GM12872 (cell line): ENCODE measurements around the gene EML4.

Source experiments
- TF ChIP-seq, protein P1 (sequence below): IDR thresholded peaks from 3 replicates; pipeline ENCODE4 v1.5.1; 2011; ENCODE audit warnings: low read depth, mild to moderate bottlenecking, low read length, moderate library complexity; ENCODE audit not compliant: insufficient read depth

The EML4 gene

DNA sequence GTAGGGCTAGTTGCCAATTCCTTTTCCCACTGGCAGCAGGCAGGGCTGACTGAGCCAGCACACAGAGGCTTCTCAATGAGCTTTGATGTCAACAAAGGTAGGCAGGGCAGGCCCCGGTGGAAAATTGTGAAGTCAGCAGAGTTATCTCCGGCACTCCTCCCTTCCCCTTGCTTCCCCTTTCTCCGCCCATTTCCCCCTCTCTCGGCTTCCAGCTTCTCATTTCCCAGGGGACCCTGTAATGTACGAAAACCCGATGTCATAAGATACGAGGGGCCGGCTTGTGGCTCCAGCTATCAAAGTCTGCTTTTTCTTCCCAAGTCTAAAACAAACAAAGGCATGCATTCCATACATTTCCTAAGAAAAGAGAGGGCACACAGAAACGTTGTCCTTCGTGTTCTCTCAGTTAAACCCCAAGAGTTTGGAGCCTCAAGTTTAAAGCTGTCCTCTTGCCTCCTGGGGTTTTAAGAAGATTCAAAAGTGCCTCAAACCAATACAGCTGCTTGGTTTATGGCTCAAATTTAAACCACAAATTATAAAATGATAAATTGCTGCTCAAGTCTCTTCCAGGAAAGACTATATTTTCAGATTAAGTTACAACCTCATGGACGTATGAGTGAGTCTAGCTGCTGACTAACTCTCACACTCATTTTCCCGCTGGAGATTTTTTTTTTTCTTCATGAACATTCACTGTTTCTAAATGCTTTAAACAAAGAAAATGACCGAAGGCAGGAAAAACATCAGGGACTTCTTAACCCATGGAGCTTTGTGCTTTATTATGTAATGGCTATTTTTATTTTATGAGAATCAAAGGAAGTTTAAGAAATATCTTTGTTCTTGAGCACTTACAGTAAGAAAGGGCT, 27.2 kb upstream of the EML4 start:
- TF ChIP-seq, protein P1, sequence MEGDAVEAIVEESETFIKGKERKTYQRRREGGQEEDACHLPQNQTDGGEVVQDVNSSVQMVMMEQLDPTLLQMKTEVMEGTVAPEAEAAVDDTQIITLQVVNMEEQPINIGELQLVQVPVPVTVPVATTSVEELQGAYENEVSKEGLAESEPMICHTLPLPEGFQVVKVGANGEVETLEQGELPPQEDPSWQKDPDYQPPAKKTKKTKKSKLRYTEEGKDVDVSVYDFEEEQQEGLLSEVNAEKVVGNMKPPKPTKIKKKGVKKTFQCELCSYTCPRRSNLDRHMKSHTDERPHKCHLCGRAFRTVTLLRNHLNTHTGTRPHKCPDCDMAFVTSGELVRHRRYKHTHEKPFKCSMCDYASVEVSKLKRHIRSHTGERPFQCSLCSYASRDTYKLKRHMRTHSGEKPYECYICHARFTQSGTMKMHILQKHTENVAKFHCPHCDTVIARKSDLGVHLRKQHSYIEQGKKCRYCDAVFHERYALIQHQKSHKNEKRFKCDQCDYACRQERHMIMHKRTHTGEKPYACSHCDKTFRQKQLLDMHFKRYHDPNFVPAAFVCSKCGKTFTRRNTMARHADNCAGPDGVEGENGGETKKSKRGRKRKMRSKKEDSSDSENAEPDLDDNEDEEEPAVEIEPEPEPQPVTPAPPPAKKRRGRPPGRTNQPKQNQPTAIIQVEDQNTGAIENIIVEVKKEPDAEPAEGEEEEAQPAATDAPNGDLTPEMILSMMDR, result no peak

DNA sequence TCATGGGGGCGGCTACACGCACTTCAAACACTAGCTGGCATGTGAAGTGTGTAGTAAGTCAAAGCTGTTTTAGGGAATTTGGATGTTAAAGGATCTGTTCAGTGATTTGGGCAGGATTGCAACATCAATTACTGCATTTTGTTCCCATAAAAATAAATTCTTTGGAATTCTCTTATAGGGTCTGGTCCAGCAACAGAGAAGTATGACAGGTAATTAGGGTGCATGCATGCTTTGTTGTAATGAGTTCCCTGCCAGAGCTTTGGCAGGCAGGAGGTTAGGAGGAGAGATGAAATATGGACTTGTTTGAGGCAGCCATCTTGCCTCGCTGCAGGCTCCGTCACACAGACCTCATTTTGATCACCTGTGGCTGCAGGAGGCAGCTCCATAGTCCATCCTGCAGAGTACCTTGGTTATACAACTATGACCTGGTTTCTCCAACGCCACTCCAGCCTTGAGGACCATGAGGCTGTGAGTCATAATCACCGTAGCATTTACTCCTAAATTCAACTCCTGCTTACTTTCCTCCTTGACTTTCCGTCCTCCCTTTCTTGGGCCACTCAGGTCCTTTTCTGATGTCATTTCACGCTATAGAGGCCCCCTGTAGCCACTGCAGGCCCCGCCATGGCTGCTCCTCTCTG, 26.5 kb upstream of the EML4 start:
- TF ChIP-seq, protein P1, result no peak

DNA sequence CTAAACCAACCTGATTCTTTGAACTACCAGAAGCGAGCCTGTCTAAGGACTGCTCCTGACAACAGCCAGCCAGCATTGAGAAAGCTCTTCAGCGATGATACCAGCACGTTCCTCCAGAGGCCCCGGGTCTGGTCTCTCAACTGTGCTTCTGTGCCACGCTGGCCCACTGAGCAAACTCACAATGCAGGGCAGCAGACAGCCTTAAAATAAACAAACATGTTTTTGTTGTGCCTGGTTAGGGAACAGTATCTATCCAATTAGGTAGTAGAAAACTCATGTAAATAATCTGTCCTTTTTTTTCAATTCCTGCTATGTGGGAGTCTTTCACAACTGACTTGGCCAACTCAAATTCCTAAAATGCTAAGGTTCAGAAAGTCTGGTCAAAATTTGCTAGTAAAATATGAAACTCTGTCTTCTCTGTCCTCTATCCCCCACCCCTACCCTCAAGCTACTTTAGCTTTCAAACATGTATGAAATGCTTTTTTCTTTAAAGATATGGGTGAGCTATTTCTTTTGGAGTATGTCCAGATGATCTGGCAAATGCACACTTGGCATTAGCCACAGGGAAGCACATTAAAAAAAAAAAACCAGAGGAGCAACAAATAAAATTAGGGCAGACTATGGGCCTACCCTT, 21.4 kb upstream of the EML4 start:
- TF ChIP-seq, protein P1, result no peak

DNA sequence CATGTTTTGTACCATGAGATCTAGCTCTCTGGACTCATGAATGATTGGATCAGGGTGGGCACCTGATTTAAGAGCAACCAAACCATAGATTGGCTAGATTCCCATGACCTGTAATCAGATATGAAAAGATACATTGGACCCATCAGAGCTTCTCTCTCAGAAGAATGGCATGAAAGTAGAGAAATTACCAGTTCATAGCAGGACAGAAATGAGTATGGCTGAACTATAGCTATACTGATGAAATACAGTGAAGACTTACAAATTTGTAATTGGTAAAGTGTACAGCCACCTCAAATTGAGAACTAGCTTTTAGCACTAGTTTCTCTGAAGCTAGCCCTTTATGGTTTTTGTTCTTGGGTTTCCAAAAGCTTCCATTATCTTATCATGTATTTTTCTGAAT, 19.0 kb upstream of the EML4 start:
- TF ChIP-seq, protein P1, result no peak

DNA sequence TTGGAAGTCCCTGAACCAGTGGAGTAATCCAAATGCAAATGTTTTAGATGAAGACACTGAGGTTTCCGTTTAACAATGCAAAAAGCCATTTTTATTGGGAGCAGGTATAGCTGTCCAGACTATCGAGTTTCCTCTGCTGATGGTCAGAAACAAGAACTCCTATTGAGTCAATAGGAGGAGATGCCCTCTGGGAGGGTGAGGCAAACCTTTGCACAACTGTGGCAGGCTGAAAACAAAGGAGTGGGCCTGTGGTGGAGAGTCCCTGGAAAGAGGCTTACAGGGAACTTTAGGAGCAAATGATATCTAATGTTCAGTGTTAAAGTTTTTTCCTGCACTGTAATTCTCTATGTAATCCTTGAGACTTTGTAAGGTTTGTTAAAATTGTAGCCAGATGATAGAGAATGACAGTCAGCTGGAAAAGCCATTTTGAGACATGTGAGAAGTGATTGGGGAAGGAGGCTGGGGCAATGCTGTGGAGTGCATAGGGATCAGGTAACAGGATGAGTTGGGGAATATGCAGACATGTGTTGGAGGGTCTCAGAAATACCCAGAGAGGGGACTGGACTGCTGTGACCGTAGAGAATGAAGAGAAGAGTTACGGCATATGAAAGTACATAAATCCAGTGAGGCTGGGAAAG, 15.1 kb upstream of the EML4 start:
- TF ChIP-seq, protein P1, result no peak

DNA sequence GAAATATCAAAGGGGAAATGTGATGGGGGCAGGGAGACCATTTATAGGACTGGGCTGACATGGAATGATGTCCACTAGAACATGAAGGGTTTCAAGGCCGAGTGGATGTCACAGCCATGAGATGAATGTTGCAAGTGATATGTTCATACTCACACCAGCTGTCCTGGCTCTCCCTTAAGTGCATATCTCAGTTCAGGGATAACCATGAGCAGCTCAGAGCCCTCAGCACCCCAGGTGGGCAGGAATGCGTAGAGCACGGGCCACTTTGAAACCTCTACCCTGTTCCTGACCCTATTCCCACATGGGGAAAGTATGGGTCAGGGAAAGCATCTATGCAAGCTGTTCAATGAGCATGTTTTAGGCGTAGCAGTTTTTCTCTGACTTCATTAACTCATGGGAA, 12.4 kb upstream of the EML4 start:
- TF ChIP-seq, protein P1, result no peak

DNA sequence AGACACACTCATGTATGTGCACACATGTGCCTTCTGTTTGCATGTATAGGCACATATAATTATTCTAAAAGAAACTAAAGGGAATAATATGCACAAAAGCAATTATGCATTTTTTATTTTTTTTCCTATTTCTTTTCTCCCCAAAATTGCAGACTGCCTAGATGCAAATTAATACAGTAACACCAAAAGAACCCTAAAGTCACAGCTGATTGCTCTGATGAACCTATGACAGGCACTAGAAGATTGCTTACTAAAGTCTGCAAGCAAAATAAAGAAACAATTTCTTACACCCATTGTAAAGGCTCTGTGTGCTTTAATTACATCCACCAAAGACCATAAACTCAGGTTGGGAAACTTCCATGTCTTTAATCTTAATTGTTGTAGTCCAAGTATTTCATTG, 7.7 kb upstream of the EML4 start:
- TF ChIP-seq, protein P1, result no peak
